SK-N-SH treated with all-trans-retinoic acid at 6 μM for 48 hours (cell line): ENCODE results near the gene RPLP1.

Source experiments
- ATAC-seq: fragments of 200-7000 bp; cut with Tn5 transposase; 3 replicates; pipeline ENCODE4 v1.9.1; 2020; ENCODE audit warnings: mild to moderate bottlenecking, moderate library complexity
- ARNTL ChIP-seq: fragments of 450-650 bp; formaldehyde crosslinking; IDR thresholded peaks from 2 replicates; pipeline ENCODE4 v1.5.0; 2020; ENCODE audit warnings: low read depth, mild to moderate bottlenecking, moderate library complexity, borderline replicate concordance
- BACH2 ChIP-seq: fragments of 250-450 bp; sonication (Bioruptor Pico); IDR thresholded peaks from 2 replicates; pipeline ENCODE4 v1.9.0; 2021; ENCODE audit warnings: mild to moderate bottlenecking, borderline replicate concordance
- CSDC2 ChIP-seq: fragments of 250-450 bp; sonication (Bioruptor Pico); IDR thresholded peaks from 2 replicates; pipeline ENCODE4 v1.5.0; 2020; ENCODE audit warnings: mild to moderate bottlenecking, moderate library complexity
- ESRRG ChIP-seq: fragments of 250-450 bp; sonication (Bioruptor Pico); IDR thresholded peaks from 2 replicates; pipeline ENCODE4 v1.6.1; 2021; ENCODE audit warnings: mild to moderate bottlenecking
- ISL1 ChIP-seq: fragments of 250-450 bp; sonication (Bioruptor Pico); IDR thresholded peaks from 2 replicates; pipeline ENCODE4 v2.1.2; 2022; ENCODE audit warnings: mild to moderate bottlenecking, moderate library complexity
- OSR1 ChIP-seq: fragments of 250-450 bp; sonication (Bioruptor Pico); IDR thresholded peaks from 2 replicates; pipeline ENCODE4 v1.8.0; 2022; ENCODE audit warnings: moderate library complexity, mild to moderate bottlenecking, inconsistent platforms
- PPARA ChIP-seq: fragments of 250-450 bp; sonication (Bioruptor Pico); IDR thresholded peaks from 2 replicates; pipeline ENCODE4 v1.5.0; 2020; ENCODE audit warnings: mild to moderate bottlenecking, borderline replicate concordance
- RARB ChIP-seq: fragments of 250-450 bp; sonication (Bioruptor Pico); IDR thresholded peaks from 2 replicates; pipeline ENCODE4 v1.8.0; 2021; ENCODE audit warnings: mild to moderate bottlenecking, moderate library complexity
- SNAI2 ChIP-seq: fragments of 250-450 bp; sonication (Bioruptor Pico); IDR thresholded peaks from 2 replicates; pipeline ENCODE4 v1.5.0; 2020; ENCODE audit warnings: mild to moderate bottlenecking, moderate library complexity
- TCF4 ChIP-seq: fragments of 250-450 bp; sonication (Bioruptor Pico); IDR thresholded peaks from 2 replicates; pipeline ENCODE4 v1.8.0; 2021; ENCODE audit warnings: mild to moderate bottlenecking, moderate library complexity, borderline replicate concordance
- TOX ChIP-seq: fragments of 250-450 bp; sonication (Bioruptor Pico); IDR thresholded peaks from 2 replicates; pipeline ENCODE4 v1.8.0; 2021; ENCODE audit warnings: mild to moderate bottlenecking, moderate library complexity, borderline replicate concordance
- ZC3H10 ChIP-seq: fragments of 250-450 bp; sonication (Bioruptor Pico); IDR thresholded peaks from 2 replicates; pipeline ENCODE4 v1.5.1; 2021; ENCODE audit warnings: mild to moderate bottlenecking, moderate library complexity
- ZFP3 ChIP-seq: fragments of 250-450 bp; sonication (Bioruptor Pico); IDR thresholded peaks from 2 replicates; pipeline ENCODE4 v1.5.0; 2020; ENCODE audit warnings: mild to moderate bottlenecking, moderate library complexity
- ZFP30 ChIP-seq: fragments of 450-650 bp; formaldehyde crosslinking; IDR thresholded peaks from 2 replicates; pipeline ENCODE4 v1.5.0; 2022; ENCODE audit warnings: mild to moderate bottlenecking, moderate library complexity
- ZNF70 ChIP-seq: fragments of 450-650 bp; formaldehyde crosslinking; IDR thresholded peaks from 2 replicates; pipeline ENCODE4 v1.5.0; 2020; ENCODE audit warnings: mild to moderate bottlenecking, moderate library complexity
- ZNF8 ChIP-seq: fragments of 450-650 bp; formaldehyde crosslinking; IDR thresholded peaks from 2 replicates; pipeline ENCODE4 v1.5.0; 2020; ENCODE audit warnings: mild to moderate bottlenecking, moderate library complexity
- TF ChIP-seq, protein P1 (sequence below): fragments of 250-450 bp; sonication (Bioruptor Pico); IDR thresholded peaks from 2 replicates; pipeline ENCODE4 v1.5.0; 2020; ENCODE audit warnings: mild to moderate bottlenecking, moderate library complexity
- TF ChIP-seq, protein P2 (sequence below): fragments of 250-450 bp; sonication (Bioruptor Pico); IDR thresholded peaks from 2 replicates; pipeline ENCODE4 v1.8.0; 2021; ENCODE audit warnings: low read depth, mild to moderate bottlenecking, moderate library complexity, borderline replicate concordance
- TF ChIP-seq, protein P3 (sequence below): fragments of 250-450 bp; sonication (Bioruptor Pico); IDR thresholded peaks from 2 replicates; pipeline ENCODE4 v1.5.1; 2021; ENCODE audit warnings: mild to moderate bottlenecking, moderate library complexity
- TF ChIP-seq, protein P4 (sequence below): fragments of 250-450 bp; sonication (Bioruptor Pico); IDR thresholded peaks from 2 replicates; pipeline ENCODE4 v1.8.0; 2020; ENCODE audit warnings: mild to moderate bottlenecking, moderate library complexity, borderline replicate concordance
- TF ChIP-seq, protein P5 (sequence below): fragments of 250-450 bp; sonication (Bioruptor Pico); IDR thresholded peaks from 2 replicates; pipeline ENCODE4 v1.5.1; 2020; ENCODE audit warnings: low read depth, mild to moderate bottlenecking, moderate library complexity

The RPLP1 gene

DNA sequence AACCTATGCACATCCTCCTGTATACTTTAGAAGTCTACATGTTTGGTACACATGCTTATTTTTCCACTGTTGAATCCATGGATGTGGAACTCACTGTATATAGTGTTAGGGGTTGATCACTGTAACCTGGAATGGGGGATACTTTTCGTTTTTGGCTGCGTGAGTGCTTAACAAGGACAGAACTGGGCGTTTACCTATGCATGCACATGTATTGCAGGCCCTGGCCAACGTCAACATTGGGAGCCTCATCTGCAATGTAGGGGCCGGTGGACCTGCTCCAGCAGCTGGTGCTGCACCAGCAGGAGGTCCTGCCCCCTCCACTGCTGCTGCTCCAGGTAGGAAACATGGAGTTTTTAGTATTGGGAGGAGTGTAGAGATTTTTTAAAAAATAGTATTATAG, 2.3 kb downstream of the RPLP1 start:
- no peak for TF ChIP-seq ZNF70 (CRISPR knock-in tag)
- no peak for TF ChIP-seq ZFP30 (CRISPR knock-in tag)
- TF ChIP-seq, protein P1, sequence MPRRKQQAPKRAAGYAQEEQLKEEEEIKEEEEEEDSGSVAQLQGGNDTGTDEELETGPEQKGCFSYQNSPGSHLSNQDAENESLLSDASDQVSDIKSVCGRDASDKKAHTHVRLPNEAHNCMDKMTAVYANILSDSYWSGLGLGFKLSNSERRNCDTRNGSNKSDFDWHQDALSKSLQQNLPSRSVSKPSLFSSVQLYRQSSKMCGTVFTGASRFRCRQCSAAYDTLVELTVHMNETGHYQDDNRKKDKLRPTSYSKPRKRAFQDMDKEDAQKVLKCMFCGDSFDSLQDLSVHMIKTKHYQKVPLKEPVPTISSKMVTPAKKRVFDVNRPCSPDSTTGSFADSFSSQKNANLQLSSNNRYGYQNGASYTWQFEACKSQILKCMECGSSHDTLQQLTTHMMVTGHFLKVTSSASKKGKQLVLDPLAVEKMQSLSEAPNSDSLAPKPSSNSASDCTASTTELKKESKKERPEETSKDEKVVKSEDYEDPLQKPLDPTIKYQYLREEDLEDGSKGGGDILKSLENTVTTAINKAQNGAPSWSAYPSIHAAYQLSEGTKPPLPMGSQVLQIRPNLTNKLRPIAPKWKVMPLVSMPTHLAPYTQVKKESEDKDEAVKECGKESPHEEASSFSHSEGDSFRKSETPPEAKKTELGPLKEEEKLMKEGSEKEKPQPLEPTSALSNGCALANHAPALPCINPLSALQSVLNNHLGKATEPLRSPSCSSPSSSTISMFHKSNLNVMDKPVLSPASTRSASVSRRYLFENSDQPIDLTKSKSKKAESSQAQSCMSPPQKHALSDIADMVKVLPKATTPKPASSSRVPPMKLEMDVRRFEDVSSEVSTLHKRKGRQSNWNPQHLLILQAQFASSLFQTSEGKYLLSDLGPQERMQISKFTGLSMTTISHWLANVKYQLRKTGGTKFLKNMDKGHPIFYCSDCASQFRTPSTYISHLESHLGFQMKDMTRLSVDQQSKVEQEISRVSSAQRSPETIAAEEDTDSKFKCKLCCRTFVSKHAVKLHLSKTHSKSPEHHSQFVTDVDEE (CRISPR knock-in tag): no peak
- no peak for TF ChIP-seq ZC3H10 (CRISPR knock-in tag)
- no peak for TF ChIP-seq RARB (CRISPR knock-in tag)
- TF ChIP-seq, protein P2, sequence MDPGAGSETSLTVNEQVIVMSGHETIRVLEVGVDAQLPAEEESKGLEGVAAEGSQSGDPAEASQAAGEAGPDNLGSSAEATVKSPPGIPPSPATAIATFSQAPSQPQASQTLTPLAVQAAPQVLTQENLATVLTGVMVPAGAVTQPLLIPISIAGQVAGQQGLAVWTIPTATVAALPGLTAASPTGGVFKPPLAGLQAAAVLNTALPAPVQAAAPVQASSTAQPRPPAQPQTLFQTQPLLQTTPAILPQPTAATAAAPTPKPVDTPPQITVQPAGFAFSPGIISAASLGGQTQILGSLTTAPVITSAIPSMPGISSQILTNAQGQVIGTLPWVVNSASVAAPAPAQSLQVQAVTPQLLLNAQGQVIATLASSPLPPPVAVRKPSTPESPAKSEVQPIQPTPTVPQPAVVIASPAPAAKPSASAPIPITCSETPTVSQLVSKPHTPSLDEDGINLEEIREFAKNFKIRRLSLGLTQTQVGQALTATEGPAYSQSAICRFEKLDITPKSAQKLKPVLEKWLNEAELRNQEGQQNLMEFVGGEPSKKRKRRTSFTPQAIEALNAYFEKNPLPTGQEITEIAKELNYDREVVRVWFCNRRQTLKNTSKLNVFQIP: no peak
- no peak for TF ChIP-seq ARNTL (CRISPR knock-in tag)
- TF ChIP-seq BACH2 (CRISPR knock-in tag): no peak
- TF ChIP-seq OSR1: no peak
- no peak for TF ChIP-seq TOX (CRISPR knock-in tag)
- TF ChIP-seq, all 23 proteins: peak for 0
- no peak for ATAC-seq

DNA sequence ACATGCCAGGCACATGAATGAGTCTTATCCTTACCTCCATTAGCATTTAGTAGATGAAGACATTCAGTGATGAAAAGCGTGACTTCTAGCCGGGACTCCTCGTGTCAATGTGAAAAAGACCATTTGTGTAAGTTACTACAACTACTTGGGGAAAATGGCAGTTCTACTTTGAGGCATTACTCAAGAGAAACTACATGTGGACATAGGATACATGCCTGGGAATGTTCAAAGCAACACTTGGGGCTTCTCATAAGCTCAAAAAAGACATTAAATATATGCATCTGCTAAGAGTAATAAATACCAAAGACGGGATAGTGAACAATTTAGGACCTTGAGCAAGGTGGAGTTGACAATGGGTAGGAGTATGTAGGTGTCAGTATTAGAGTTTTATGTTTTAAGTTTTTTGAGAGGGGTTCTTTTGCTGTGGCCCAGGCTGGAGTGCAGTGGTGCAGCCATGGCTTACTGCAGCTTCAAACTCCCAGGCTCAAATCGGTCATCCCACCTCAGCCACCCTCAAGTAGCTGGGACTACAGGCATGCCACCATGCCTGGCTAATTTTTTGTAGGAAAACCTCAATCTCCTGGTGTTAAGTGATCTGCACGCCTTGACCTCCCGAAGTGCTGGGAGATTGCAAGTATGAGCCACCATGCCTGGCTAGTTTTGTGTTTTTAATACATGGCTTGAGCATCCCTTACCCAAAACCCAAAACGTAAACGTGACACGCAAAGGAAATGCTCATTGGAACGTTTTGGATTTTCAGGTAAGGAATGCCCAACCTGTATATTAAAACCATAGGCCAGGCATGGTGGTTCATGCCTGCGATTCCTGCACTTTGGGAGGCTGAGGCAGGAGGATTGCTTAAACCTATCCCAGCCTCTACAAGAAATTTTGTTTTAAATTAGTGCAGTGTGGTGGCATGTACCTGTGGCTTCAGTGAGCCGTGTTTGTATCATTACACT, 3.9 kb downstream of the RPLP1 start:
- TF ChIP-seq BACH2 (CRISPR knock-in tag): no peak
- TF ChIP-seq, protein P2: no peak
- TF ChIP-seq, protein P3, sequence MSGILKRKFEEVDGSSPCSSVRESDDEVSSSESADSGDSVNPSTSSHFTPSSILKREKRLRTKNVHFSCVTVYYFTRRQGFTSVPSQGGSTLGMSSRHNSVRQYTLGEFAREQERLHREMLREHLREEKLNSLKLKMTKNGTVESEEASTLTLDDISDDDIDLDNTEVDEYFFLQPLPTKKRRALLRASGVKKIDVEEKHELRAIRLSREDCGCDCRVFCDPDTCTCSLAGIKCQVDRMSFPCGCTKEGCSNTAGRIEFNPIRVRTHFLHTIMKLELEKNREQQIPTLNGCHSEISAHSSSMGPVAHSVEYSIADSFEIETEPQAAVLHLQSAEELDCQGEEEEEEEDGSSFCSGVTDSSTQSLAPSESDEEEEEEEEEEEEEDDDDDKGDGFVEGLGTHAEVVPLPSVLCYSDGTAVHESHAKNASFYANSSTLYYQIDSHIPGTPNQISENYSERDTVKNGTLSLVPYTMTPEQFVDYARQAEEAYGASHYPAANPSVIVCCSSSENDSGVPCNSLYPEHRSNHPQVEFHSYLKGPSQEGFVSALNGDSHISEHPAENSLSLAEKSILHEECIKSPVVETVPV (CRISPR knock-in tag): 0 out of 2 replicates have a peak, but pooled peaks have one; percentile 7
- no peak for TF ChIP-seq PPARA (CRISPR knock-in tag)
- no peak for ATAC-seq

DNA sequence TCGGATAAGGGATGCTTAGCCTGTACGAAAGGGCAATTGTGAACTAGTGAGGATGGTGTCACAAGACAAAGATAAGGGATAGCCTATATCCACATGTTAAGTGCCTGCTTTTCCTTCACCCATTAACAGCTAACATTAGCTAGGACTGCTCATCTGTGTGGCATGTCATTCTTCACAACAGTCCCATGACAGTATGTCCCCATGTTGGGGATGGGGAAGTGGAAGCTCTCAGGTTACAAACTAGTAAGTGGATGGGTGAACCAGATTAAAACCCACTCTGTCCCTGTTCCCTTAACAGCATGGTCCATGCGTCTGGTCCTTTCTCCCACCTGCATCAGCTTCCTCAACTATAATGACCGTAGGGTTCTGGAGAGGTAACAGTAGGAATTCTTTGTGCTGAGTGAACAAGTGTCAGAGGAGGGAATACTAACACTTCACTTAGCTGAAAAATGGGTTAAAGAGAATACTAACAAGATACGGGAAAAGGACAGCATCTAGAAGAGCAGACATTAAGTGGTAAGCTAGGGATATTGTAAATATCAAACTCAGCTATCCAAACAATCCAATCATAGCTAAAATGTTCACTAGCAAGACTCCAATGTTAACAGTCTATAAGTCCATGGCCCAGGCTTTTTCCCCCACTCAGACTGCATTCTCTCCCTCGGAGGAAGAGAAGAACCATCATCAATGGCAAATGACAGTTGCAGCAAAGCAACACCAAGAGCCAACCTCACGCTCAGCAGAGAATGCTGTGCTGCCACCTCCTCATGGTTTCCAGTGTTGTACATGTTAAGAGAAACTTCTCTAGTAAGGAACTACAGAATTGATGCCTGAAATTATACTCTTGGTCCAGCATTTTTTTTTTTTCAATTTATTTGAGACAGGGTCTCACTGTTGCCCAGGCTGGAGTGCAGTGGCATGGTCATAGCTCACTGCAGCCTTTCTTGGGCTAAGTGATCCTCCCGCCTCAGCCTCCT, 5.0 kb downstream of the RPLP1 start:
- TF ChIP-seq ESRRG (0 out of 2 replicates have a peak, but pooled peaks have one; percentile 3), TCF4 (no peak), ZFP3 (CRISPR knock-in tag) (no peak), ZC3H10 (CRISPR knock-in tag) (no peak)
- no peak for ATAC-seq

DNA sequence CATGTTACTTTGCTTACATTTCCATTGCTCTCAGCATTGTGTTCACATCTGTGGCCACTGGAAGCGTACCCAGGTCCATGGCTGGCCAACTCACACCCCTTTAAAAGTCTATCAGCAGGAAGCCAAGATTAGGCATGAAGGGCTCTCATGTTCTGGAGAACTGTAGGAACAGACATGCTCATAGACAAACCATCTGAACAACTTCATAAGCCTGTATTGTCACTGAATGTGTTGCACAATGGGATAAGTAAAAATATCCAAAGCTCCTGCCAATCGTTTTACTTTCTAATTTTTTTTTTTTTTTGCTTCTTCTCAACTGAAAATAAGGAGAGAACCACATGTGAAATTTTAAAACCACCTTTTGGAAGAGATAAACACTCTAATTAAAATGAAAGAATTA, 6.4 kb downstream of the RPLP1 start:
- no peak for ATAC-seq
- no peak for TF ChIP-seq ZFP3 (CRISPR knock-in tag)
- no peak for TF ChIP-seq ISL1
- no peak for TF ChIP-seq ZFP30 (CRISPR knock-in tag)
- TF ChIP-seq ARNTL (CRISPR knock-in tag): no peak
- TF ChIP-seq, protein P4, sequence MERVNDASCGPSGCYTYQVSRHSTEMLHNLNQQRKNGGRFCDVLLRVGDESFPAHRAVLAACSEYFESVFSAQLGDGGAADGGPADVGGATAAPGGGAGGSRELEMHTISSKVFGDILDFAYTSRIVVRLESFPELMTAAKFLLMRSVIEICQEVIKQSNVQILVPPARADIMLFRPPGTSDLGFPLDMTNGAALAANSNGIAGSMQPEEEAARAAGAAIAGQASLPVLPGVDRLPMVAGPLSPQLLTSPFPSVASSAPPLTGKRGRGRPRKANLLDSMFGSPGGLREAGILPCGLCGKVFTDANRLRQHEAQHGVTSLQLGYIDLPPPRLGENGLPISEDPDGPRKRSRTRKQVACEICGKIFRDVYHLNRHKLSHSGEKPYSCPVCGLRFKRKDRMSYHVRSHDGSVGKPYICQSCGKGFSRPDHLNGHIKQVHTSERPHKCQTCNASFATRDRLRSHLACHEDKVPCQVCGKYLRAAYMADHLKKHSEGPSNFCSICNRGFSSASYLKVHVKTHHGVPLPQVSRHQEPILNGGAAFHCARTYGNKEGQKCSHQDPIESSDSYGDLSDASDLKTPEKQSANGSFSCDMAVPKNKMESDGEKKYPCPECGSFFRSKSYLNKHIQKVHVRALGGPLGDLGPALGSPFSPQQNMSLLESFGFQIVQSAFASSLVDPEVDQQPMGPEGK (CRISPR knock-in tag): no peak
- TF ChIP-seq CSDC2: no peak
- TF ChIP-seq, protein P5, sequence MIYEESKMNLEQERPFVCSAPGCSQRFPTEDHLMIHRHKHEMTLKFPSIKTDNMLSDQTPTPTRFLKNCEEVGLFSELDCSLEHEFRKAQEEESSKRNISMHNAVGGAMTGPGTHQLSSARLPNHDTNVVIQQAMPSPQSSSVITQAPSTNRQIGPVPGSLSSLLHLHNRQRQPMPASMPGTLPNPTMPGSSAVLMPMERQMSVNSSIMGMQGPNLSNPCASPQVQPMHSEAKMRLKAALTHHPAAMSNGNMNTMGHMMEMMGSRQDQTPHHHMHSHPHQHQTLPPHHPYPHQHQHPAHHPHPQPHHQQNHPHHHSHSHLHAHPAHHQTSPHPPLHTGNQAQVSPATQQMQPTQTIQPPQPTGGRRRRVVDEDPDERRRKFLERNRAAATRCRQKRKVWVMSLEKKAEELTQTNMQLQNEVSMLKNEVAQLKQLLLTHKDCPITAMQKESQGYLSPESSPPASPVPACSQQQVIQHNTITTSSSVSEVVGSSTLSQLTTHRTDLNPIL: no peak
- TF ChIP-seq PPARA (CRISPR knock-in tag): no peak
- no peak for TF ChIP-seq BACH2 (CRISPR knock-in tag)
- TF ChIP-seq ZNF8 (CRISPR knock-in tag): no peak
- no peak for TF ChIP-seq SNAI2
